ENCODE measurements around the gene UGT2B11.
"Not testable (repeated sequence)": the region's sequence is repeated elsewhere in the genome, so short reads cannot be mapped to it uniquely, and the experiment has no call there.

The UGT2B11 gene

GRCh38 chr4:69214716-69215115, at the start of gene UGT2B11:
Gene UGT2B11, minus strand, starts transcription at chr4:69214748. Its CDS starts 26 bp downstream, at chr4:69214722.
- H3K27ac Mint-ChIP-seq = no peak within 1 kb of the TSS
- no peak within 1 kb of the TSS for H3K4me3 Mint-ChIP-seq
- H3K9me3 Mint-ChIP-seq = no peaks in the 10 kb centered on the region
- no peaks in the 10 kb centered on the region for H3K27me3 Mint-ChIP-seq
- no peaks in the 10 kb centered on the region for H3K4me1 Mint-ChIP-seq (ENCODE audit: low read depth)
- no peak for DNase-seq
- H3K36me3 Mint-ChIP-seq (ENCODE audit: low read depth) = no peaks in the 10 kb centered on the region

GRCh38 chr4:69253147-69253772, 38.7 kb upstream of the UGT2B11 start:
- not testable (repeated sequence) for H3K9me3 Mint-ChIP-seq; H3K27ac Mint-ChIP-seq; H3K27me3 Mint-ChIP-seq; DNase-seq; H3K4me1 Mint-ChIP-seq (ENCODE audit: low read depth); H3K4me3 Mint-ChIP-seq; H3K36me3 Mint-ChIP-seq (ENCODE audit: low read depth)

GRCh38 chr4:69250884-69251283, 36.3 kb upstream of the UGT2B11 start:
- H3K36me3 Mint-ChIP-seq (ENCODE audit: low read depth); H3K27me3 Mint-ChIP-seq; H3K9me3 Mint-ChIP-seq; H3K4me3 Mint-ChIP-seq; H3K4me1 Mint-ChIP-seq (ENCODE audit: low read depth); H3K27ac Mint-ChIP-seq; DNase-seq: not testable (repeated sequence)

GRCh38 chr4:69242562-69243240, 28.2 kb upstream of the UGT2B11 start:
- H3K9me3 Mint-ChIP-seq = peaks cover 17% of the 10 kb centered on the region
- H3K4me3 Mint-ChIP-seq = not testable (repeated sequence)

GRCh38 chr4:69241746-69242145, 27.2 kb upstream of the UGT2B11 start:
- peaks cover 20% of the 10 kb centered on the region for H3K9me3 Mint-ChIP-seq
- H3K4me3 Mint-ChIP-seq; H3K4me1 Mint-ChIP-seq (ENCODE audit: low read depth); H3K36me3 Mint-ChIP-seq (ENCODE audit: low read depth); DNase-seq; H3K27ac Mint-ChIP-seq; H3K27me3 Mint-ChIP-seq: not testable (repeated sequence)

More at GRCh38 chr4:69242562-69243240, 28.2 kb upstream of the UGT2B11 start:
- not testable (repeated sequence) for H3K27me3 Mint-ChIP-seq; H3K36me3 Mint-ChIP-seq (ENCODE audit: low read depth); DNase-seq; H3K27ac Mint-ChIP-seq; H3K4me1 Mint-ChIP-seq (ENCODE audit: low read depth)

- H3K4me3 Mint-ChIP-seq; H3K36me3 Mint-ChIP-seq (ENCODE audit: low read depth); H3K4me1 Mint-ChIP-seq (ENCODE audit: low read depth); H3K27me3 Mint-ChIP-seq; H3K27ac Mint-ChIP-seq; DNase-seq: not testable (repeated sequence)
- peaks cover 12% of the 10 kb centered on the region for H3K9me3 Mint-ChIP-seq
These were observed 26.2 kb upstream of the UGT2B11 start for GRCh38 chr4:69240787-69241186.

GRCh38 chr4:69239557-69240168, 25.1 kb upstream of the UGT2B11 start:
- Mint-ChIP-seq H3K27ac (no peak overlapping the region), H3K36me3 (ENCODE audit: low read depth) (no peaks in the 10 kb centered on the region), H3K4me1 (ENCODE audit: low read depth) (no peaks in the 10 kb centered on the region), H3K9me3 (peaks cover 10% of the 10 kb centered on the region), H3K27me3 (no peaks in the 10 kb centered on the region), H3K4me3 (no peak overlapping the region)
- DNase-seq = no peak

GRCh38 chr4:69239092-69239491, 24.5 kb upstream of the UGT2B11 start:
- H3K27ac Mint-ChIP-seq = no peak overlapping the region
- peaks cover 12% of the 10 kb centered on the region for H3K9me3 Mint-ChIP-seq
- no peak for DNase-seq
- H3K4me1 Mint-ChIP-seq (ENCODE audit: low read depth) = no peaks in the 10 kb centered on the region
- no peak overlapping the region for H3K4me3 Mint-ChIP-seq
- H3K36me3 Mint-ChIP-seq (ENCODE audit: low read depth) = no peaks in the 10 kb centered on the region
- no peaks in the 10 kb centered on the region for H3K27me3 Mint-ChIP-seq

- Mint-ChIP-seq H3K4me1 (ENCODE audit: low read depth) (no peaks in the 10 kb centered on the region), H3K27me3 (no peaks in the 10 kb centered on the region), H3K4me3 (no peak overlapping the region)
These were observed 10.3 kb upstream of the UGT2B11 start for GRCh38 chr4:69224891-69225290.

GRCh38 chr4:69223277-69223676, 8.7 kb upstream of the UGT2B11 start:
- H3K4me1 Mint-ChIP-seq (ENCODE audit: low read depth); DNase-seq; H3K36me3 Mint-ChIP-seq (ENCODE audit: low read depth); H3K27ac Mint-ChIP-seq; H3K27me3 Mint-ChIP-seq; H3K9me3 Mint-ChIP-seq; H3K4me3 Mint-ChIP-seq: not testable (repeated sequence)

More at GRCh38 chr4:69224891-69225290, 10.3 kb upstream of the UGT2B11 start:
- no peak overlapping the region for H3K27ac Mint-ChIP-seq
- DNase-seq = no peak
- H3K9me3 Mint-ChIP-seq = no peaks in the 10 kb centered on the region
- no peaks in the 10 kb centered on the region for H3K36me3 Mint-ChIP-seq (ENCODE audit: low read depth)

GRCh38 chr4:69218491-69218890, 3.9 kb upstream of the UGT2B11 start:
- not testable (repeated sequence) for H3K4me1 Mint-ChIP-seq (ENCODE audit: low read depth); H3K36me3 Mint-ChIP-seq (ENCODE audit: low read depth); H3K4me3 Mint-ChIP-seq; H3K27ac Mint-ChIP-seq; H3K9me3 Mint-ChIP-seq; DNase-seq; H3K27me3 Mint-ChIP-seq

GRCh38 chr4:69210911-69211310, 3.6 kb downstream of the UGT2B11 start:
- Mint-ChIP-seq H3K36me3 (ENCODE audit: low read depth) (no peaks in the 10 kb centered on the region), H3K27ac (no peak overlapping the region), H3K27me3 (no peaks in the 10 kb centered on the region), H3K9me3 (no peaks in the 10 kb centered on the region), H3K4me1 (ENCODE audit: low read depth) (no peaks in the 10 kb centered on the region), H3K4me3 (no peak overlapping the region)
- no peak for DNase-seq

- not testable (repeated sequence) for H3K9me3 Mint-ChIP-seq; H3K4me1 Mint-ChIP-seq (ENCODE audit: low read depth); H3K36me3 Mint-ChIP-seq (ENCODE audit: low read depth); DNase-seq; H3K27ac Mint-ChIP-seq; H3K27me3 Mint-ChIP-seq; H3K4me3 Mint-ChIP-seq
These were observed 16.0 kb downstream of the UGT2B11 start for GRCh38 chr4:69198506-69198905.

- Mint-ChIP-seq H3K36me3 (ENCODE audit: low read depth) (no peaks in the 10 kb centered on the region), H3K27ac (no peak overlapping the region), H3K27me3 (no peaks in the 10 kb centered on the region), H3K4me3 (no peak overlapping the region), H3K9me3 (no peaks in the 10 kb centered on the region), H3K4me1 (ENCODE audit: low read depth) (no peaks in the 10 kb centered on the region)
- no peak for DNase-seq
These were observed 18.2 kb downstream of the UGT2B11 start for GRCh38 chr4:69196209-69196965.

GRCh38 chr4:69194166-69194565, 20.4 kb downstream of the UGT2B11 start:
- no peak for DNase-seq
- Mint-ChIP-seq H3K36me3 (ENCODE audit: low read depth) (no peaks in the 10 kb centered on the region), H3K27ac (no peak overlapping the region), H3K9me3 (no peaks in the 10 kb centered on the region), H3K27me3 (no peaks in the 10 kb centered on the region), H3K4me3 (no peak overlapping the region), H3K4me1 (ENCODE audit: low read depth) (no peaks in the 10 kb centered on the region)

All from activated T-cell treated with anti-CD3 and anti-CD28 coated beads, Interleukin-2, amount 50 U/mL, for 24 hours (primary cell).